H1 (cell line): ENCODE measurements around the gene CALR. TPM values are rescaled to one million over a fixed set of nuclear protein-coding genes. Genes with fewer than 3 reads are reported as not detected.
A peak's percentile ranks its signal among the peaks of the same experiment; 100 is the strongest.

Experiments
- CTCF ChIA-PET: fragments of 300-600 bp; sonication (Branson Sonifier 250); formaldehyde crosslinking; loops from one replicate; lab custom pipeline; 2021; ENCODE audit not compliant: partially characterized antibody; lab: Charles Lee
- POLR2A ChIA-PET: fragments of 300-600 bp; sonication (Branson Sonifier 250); formaldehyde crosslinking; loops from one replicate; lab custom pipeline; 2021; ENCODE audit warnings: inconsistent platforms; ENCODE audit not compliant: partially characterized antibody; lab: Charles Lee
- DNase-seq, 2 experiments: peaks; one replicate each; pipeline versions ENCODE4 v3.0.0 to v3.0.0-alpha.2; 2010 to 2022; ENCODE audit warnings: low spot score in 2 of 2, low read depth in 1 of 2, mixed read lengths in 1 of 2
- FAIRE-seq: peaks from 2 replicates; lab custom pipeline; 2011; peaks lifted over from hg19 to GRCh38; lab: Jason Lieb, UNC
- H2AFZ ChIP-seq: 2 replicates; pipeline ENCODE4 v1.8.1; 2012; ENCODE audit warnings: low read length, inconsistent platforms
- H2AK5ac ChIP-seq: 2 replicates; pipeline ENCODE4 v1.6.1; 2013; ENCODE audit warnings: low read depth, low read length
- H2BK120ac ChIP-seq: replicated peaks from 2 replicates; pipeline ENCODE3; 2013; ENCODE audit warnings: low read depth, low read length, inconsistent platforms
- H2BK12ac ChIP-seq: 2 replicates; pipeline ENCODE4 v1.6.1; 2013; ENCODE audit warnings: low read depth, low read length
- H2BK15ac ChIP-seq: 2 replicates; pipeline ENCODE4 v1.6.1; 2013; ENCODE audit warnings: low read length
- H2BK20ac ChIP-seq: 2 replicates; pipeline ENCODE4 v1.6.1; 2013; ENCODE audit warnings: low read length
- H2BK5ac ChIP-seq: 2 replicates; pipeline ENCODE4 v1.6.1; 2013; ENCODE audit warnings: low read depth, low read length
- H3K14ac ChIP-seq: 2 replicates; pipeline ENCODE4 v1.6.1; 2013; ENCODE audit warnings: inconsistent platforms; ENCODE audit not compliant: insufficient read length
- H3K18ac ChIP-seq: 2 replicates; pipeline ENCODE4 v1.6.1; 2013; ENCODE audit warnings: low read length; ENCODE audit errors: extremely low read depth
- H3K23ac ChIP-seq: 2 replicates; pipeline ENCODE4 v1.6.1; 2013; ENCODE audit warnings: inconsistent platforms; ENCODE audit not compliant: insufficient read length
- H3K23me2 ChIP-seq: 2 replicates; pipeline ENCODE4 v1.6.1; 2013; ENCODE audit warnings: low read depth, low read length
- H3K27ac ChIP-seq: 2 replicates; pipeline ENCODE4 v1.6.1; 2011; ENCODE audit warnings: low read depth, low read length, inconsistent platforms
- H3K27me3 ChIP-seq, 4 experiments: replicated peaks in 1 of 4; 1 replicate in 1 of 4; 2 replicates in 3 of 4; pipeline versions ENCODE4 v1.6.1 to v1.8.1; 2011 to 2013; ENCODE audit warnings: low read length in 3 of 4, mild to moderate bottlenecking in 3 of 4, inconsistent platforms in 2 of 4, mixed read lengths in 2 of 4, moderate library complexity in 1 of 4; ENCODE audit not compliant: control insufficient read depth in 3 of 4, insufficient read depth in 3 of 4; ENCODE audit errors: extremely low read depth in 1 of 4
- H3K36me3 ChIP-seq, 4 experiments: 2 replicates each; pipeline versions ENCODE4 v1.6.1 to v1.8.1; 2011 to 2013; ENCODE audit warnings: mild to moderate bottlenecking in 4 of 4, low read length in 3 of 4, moderate library complexity in 2 of 4, control low read depth in 1 of 4, inconsistent platforms in 1 of 4; ENCODE audit not compliant: insufficient read depth in 4 of 4, control insufficient read depth in 2 of 4
- H3K4ac ChIP-seq: replicated peaks from 2 replicates; pipeline ENCODE3; 2013; ENCODE audit warnings: low read length, low read depth, mixed read lengths, inconsistent platforms; ENCODE audit not compliant: insufficient read length
- H3K4me1 ChIP-seq, 4 experiments: replicated peaks in 1 of 4; 1 replicate in 1 of 4; 2 replicates in 3 of 4; pipeline versions ENCODE4 v1.6.1 to v1.8.1; 2011 to 2013; ENCODE audit warnings: low read length in 3 of 4, inconsistent platforms in 2 of 4, mixed read lengths in 1 of 4; ENCODE audit not compliant: insufficient read depth in 4 of 4, control insufficient read depth in 3 of 4
- H3K4me2 ChIP-seq, 2 experiments: 2 replicates each; pipeline versions ENCODE4 v1.6.1 to v1.8.1; 2011 to 2013; ENCODE audit warnings: low read depth in 2 of 2, low read length in 2 of 2, control low read depth in 1 of 2, inconsistent platforms in 1 of 2, mild to moderate bottlenecking in 1 of 2; ENCODE audit not compliant: insufficient read depth in 1 of 2
- H3K4me3 ChIP-seq, 4 experiments: fragments of 200-600, 300-600 bp in 1 of 4; sonication (generic), shearing (Covaris generic), sonication (Bioruptor Twin) in 1 of 4; 2 replicates each; pipeline versions ENCODE4 v1.5.1 to v1.8.1; 2011 to 2016; ENCODE audit warnings: low read length in 4 of 4, low read depth in 3 of 4, control low read depth in 2 of 4, inconsistent platforms in 2 of 4, mild to moderate bottlenecking in 2 of 4, mixed read lengths in 1 of 4, moderate library complexity in 1 of 4; ENCODE audit not compliant: insufficient read depth in 2 of 4; ENCODE audit errors: extremely low read depth in 1 of 4
- H3K56ac ChIP-seq: replicated peaks from 2 replicates; pipeline ENCODE3; 2013; ENCODE audit warnings: low read depth, mild to moderate bottlenecking, mixed read lengths, low read length, inconsistent platforms; ENCODE audit not compliant: insufficient read length
- H3K79me1 ChIP-seq: 2 replicates; pipeline ENCODE4 v1.6.1; 2013; ENCODE audit warnings: low read depth, low read length, control low read depth
- H3K79me2 ChIP-seq, 2 experiments: 2 replicates each; pipeline versions ENCODE4 v1.6.1 to v1.8.1; 2012 to 2013; ENCODE audit warnings: low read length in 2 of 2, mild to moderate bottlenecking in 2 of 2, inconsistent platforms in 1 of 2; ENCODE audit not compliant: insufficient read depth in 2 of 2, control insufficient read depth in 1 of 2
- H3K9ac ChIP-seq, 4 experiments: replicated peaks in 1 of 4; 1 replicate in 1 of 4; 2 replicates in 3 of 4; pipeline versions ENCODE4 v1.6.1 to v1.8.1; 2011 to 2013; ENCODE audit warnings: low read depth in 3 of 4, low read length in 3 of 4, control low read depth in 2 of 4, mild to moderate bottlenecking in 2 of 4, moderate library complexity in 2 of 4, inconsistent platforms in 1 of 4; ENCODE audit errors: extremely low read depth in 1 of 4
- H3K9me3 ChIP-seq, 2 experiments: 2 replicates each; pipeline versions ENCODE4 v1.6.1 to v1.8.1; 2012 to 2013; ENCODE audit warnings: mild to moderate bottlenecking in 2 of 2, moderate library complexity in 2 of 2, control low read depth in 1 of 2, inconsistent platforms in 1 of 2, low read depth in 1 of 2, low read length in 1 of 2, mixed read lengths in 1 of 2; ENCODE audit not compliant: insufficient read depth in 2 of 2
- H4K20me1 ChIP-seq, 2 experiments: replicated peaks in 1 of 2; 2 replicates each; pipeline versions ENCODE3 to v1.8.1; 2011 to 2013; ENCODE audit warnings: inconsistent platforms in 2 of 2, low read length in 2 of 2, mild to moderate bottlenecking in 1 of 2; ENCODE audit not compliant: insufficient read depth in 2 of 2, control insufficient read depth in 1 of 2
- H4K5ac ChIP-seq: 2 replicates; pipeline ENCODE4 v1.6.1; 2013; ENCODE audit warnings: low read length, low read depth, mixed read lengths, inconsistent platforms; ENCODE audit not compliant: insufficient read length
- H4K8ac ChIP-seq: 2 replicates; pipeline ENCODE4 v1.8.0; 2013; ENCODE audit warnings: mild to moderate bottlenecking, moderate library complexity, low read length, inconsistent platforms; ENCODE audit not compliant: insufficient read depth; ENCODE audit errors: extremely low read depth
- H4K91ac ChIP-seq: replicated peaks from 2 replicates; pipeline ENCODE3; 2013; ENCODE audit warnings: low read length, mixed read lengths, inconsistent platforms; ENCODE audit not compliant: insufficient read length
- ASH2L ChIP-seq: fragments of 200-600, 300-600 bp; sonication (generic); IDR thresholded peaks from one replicate; pipeline ENCODE4 v1.7.1; 2017; ENCODE audit warnings: low read length
- CBX8 ChIP-seq: fragments of 300-800, 300-1000 bp; sonication (generic); IDR thresholded peaks from 2 replicates; pipeline ENCODE4 v1.7.1; 2016; ENCODE audit warnings: low read depth, low read length, borderline replicate concordance
- CEBPB ChIP-seq: IDR thresholded peaks from 2 replicates; pipeline ENCODE4 v1.6.1; 2012; ENCODE audit warnings: low read depth, low read length
- NRF1 ChIP-seq: IDR thresholded peaks from 2 replicates; pipeline ENCODE4 v1.6.1; 2011; ENCODE audit warnings: mild to moderate bottlenecking, low read depth, low read length, improper control_type of control experiment
- WGBS, 2 experiments: shearing (Covaris generic) in 1 of 2; methylation state at CpG; one replicate each; pipeline versions ENCODE4 v1.1.6 to v1.1.7; 2013 to 2015; ENCODE audit warnings: low lambda C conversion rate in 2 of 2, mixed read lengths in 2 of 2, inconsistent platforms in 1 of 2, low coverage in 1 of 2, missing lambda C conversion rate in 1 of 2; ENCODE audit not compliant: insufficient replicate concordance in 2 of 2, insufficient coverage in 1 of 2, insufficient read length in 1 of 2; ENCODE audit errors: extremely low coverage in 1 of 2, missing lambda C conversion rate in 1 of 2; 5-methylcytosine and 5-hydroxymethylcytosine counted together
- polyA plus RNA-seq, 7 experiments: library from polyadenylated mRNA; depleted of rRNA in 3 of 7; stranded (reverse) in 5 of 7; unstranded in 2 of 7; fragments of >200 nt in 5 of 7; fragments of 200-250 nt in 2 of 7; gene quantifications; 1 replicate in 5 of 7; 2 replicates in 1 of 7; 4 replicates in 1 of 7; pipeline versions ENCODE4 v1.2.1 to v1.2.3, GENCODE V29; 2011 to 2013; ENCODE audit warnings: missing spikeins in 2 of 7, mixed read lengths in 2 of 7
- total RNA-seq: library from RNA; stranded (reverse); fragmentation: NEBNext Ultra II Directional; extraction: Animal tissue kit (Norgen Biotek cat#: 25700); gene quantifications from 2 replicates; pipeline ENCODE4 v1.2.1, GENCODE V29; 2021

The CALR gene
- total and polyA plus RNA-seq, 2 of the 8 experiments (the other 6 are each of a cell fraction or from before 2014, with no cell fraction given): 591 to 1,155 TPM

DNA sequence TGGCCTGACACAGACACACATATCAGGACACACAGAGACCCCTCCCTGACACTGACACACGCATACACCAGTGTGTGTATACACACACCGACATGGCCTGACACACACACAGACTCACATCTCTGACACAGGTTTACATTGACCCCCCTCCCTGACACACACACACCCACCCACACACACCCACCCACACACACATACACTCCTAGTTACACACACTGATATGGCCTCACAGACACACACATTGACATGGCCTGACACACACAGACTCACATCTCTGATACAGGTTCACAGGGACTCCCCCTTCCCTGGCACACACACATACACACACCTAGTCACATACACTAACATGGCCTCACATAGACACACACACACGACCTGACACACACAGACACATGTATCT, 52.4 kb downstream of the CALR start:
- FAIRE-seq (no peak), DNase-seq (no peak)
- Histone ChIP-seq H3K27ac (no peak overlapping the region), H4K20me1 (peaks cover 4 to 25% of the 10 kb centered on the region in 2 experiments), H4K8ac (no peak overlapping the region), H3K79me1 (peaks cover 3% of the 10 kb centered on the region; the same call in 1 of the 2 replicates), H3K27me3 (peaks cover 27 to 62% (median 57%) of the 10 kb centered on the region in 4 experiments), H3K4me3 (no peak overlapping the region), H4K91ac (peak overlapping the region; percentile 17), H4K5ac (no peak overlapping the region), H3K79me2 (no peaks in the 10 kb centered on the region), H3K23ac (no peak overlapping the region), H2BK20ac (peak overlapping the region; percentile 86), H3K4me1 (peaks cover 0 to 11% (median 6%) of the 10 kb centered on the region in 4 experiments; a peak in 5 of 7 replicates), H3K9ac (0 out of 7 replicates have a peak overlapping the region, but pooled peaks of 1 of the 4 experiments have one; percentile 5), H3K23me2 (peaks cover 22% of the 10 kb centered on the region), H2BK5ac (peak overlapping the region; percentile 60; the same call in 1 of the 2 replicates), H3K4me2 (peak overlapping the region in 1 of 2 experiments; percentile 42; a peak in 2 of 4 replicates), H2BK15ac (peak overlapping the region; percentile 100), H3K14ac (no peak overlapping the region), H3K9me3 (no peaks in the 10 kb centered on the region), H3K56ac (no peak overlapping the region), H3K36me3 (peaks cover 0 to 4% (median 0%) of the 10 kb centered on the region in 4 experiments; a peak in 1 of 8 replicates), H2BK120ac (no peak overlapping the region), H2AFZ (no peak overlapping the region), H3K4ac (no peak overlapping the region), H3K18ac (peak overlapping the region; percentile 32), H2AK5ac (peak overlapping the region; percentile 100), H2BK12ac (peak overlapping the region; percentile 99)
- 62% methylated on average over 3 of the region's 3 CpGs; no CpG with 5 or more reads in 1 of the 2 experiments for WGBS, 2 experiments
- CTCF ChIA-PET: interaction anchor here (2.7 kb wide), 1 partner anchor 20 kb away, joined by 8 read pairs; no protein-coding TSS in a partner anchor
- POLR2A ChIA-PET: interaction anchor here (1.0 to 1.2 kb wide), 2 partner anchors 16 to 22 kb away, joined by 3 read pairs; no protein-coding TSS in a partner anchor
- TF ChIP-seq CBX8 (no peak), ASH2L (no peak), NRF1 (no peak), CEBPB (no peak)
